Measurements from ENCODE around the gene ACOXL. TPM values are rescaled to one million over a fixed set of nuclear protein-coding genes. Genes with fewer than 3 reads are reported as not detected.

Gene ACOXL
- total RNA-seq, 1 experiment from 2014 or later = not detected

GRCh38 chr2:111030945-111031344 lies 298.6 kb downstream of the ACOXL start:
- Histone ChIP-seq H3K27ac (no peak overlapping the region), H3K9me3 (replicated peaks) (no peaks in the 10 kb centered on the region; the same call in 1 of the 2 replicates), H3K4me1 (no peaks in the 10 kb centered on the region), H3K27me3 (peaks cover 8% of the 10 kb centered on the region), H3K4me3 (no peak overlapping the region), H3K36me3 (no peaks in the 10 kb centered on the region)
- DNase-seq = no peak

- Histone ChIP-seq H3K36me3 (no peaks in the 10 kb centered on the region), H3K4me1 (no peaks in the 10 kb centered on the region), H3K4me3 (no peak overlapping the region), H3K27ac (no peak overlapping the region), H3K27me3 (peaks cover 8% of the 10 kb centered on the region), H3K9me3 (replicated peaks) (no peaks in the 10 kb centered on the region; the same call in 1 of the 2 replicates)
- DNase-seq = no peak
Observed at GRCh38 chr2:111031546-111032478, 299.4 kb downstream of the ACOXL start.

- H3K27ac ChIP-seq = no peak overlapping the region
- H3K4me3 ChIP-seq = no peak overlapping the region
- no peaks in the 10 kb centered on the region for H3K4me1 ChIP-seq
- H3K27me3 ChIP-seq = peaks cover 8% of the 10 kb centered on the region
- H3K36me3 ChIP-seq = no peaks in the 10 kb centered on the region
- no peak for DNase-seq
- no peaks in the 10 kb centered on the region; the same call in 1 of the 2 replicates for H3K9me3 ChIP-seq (replicated peaks)
Observed at GRCh38 chr2:111032721-111033429, 300.5 kb downstream of the ACOXL start.

- peaks cover 8% of the 10 kb centered on the region for H3K27me3 ChIP-seq
- H3K4me1 ChIP-seq = no peaks in the 10 kb centered on the region
- no peaks in the 10 kb centered on the region; the same call in 1 of the 2 replicates for H3K9me3 ChIP-seq (replicated peaks)
- H3K36me3 ChIP-seq = no peaks in the 10 kb centered on the region
- H3K27ac ChIP-seq = no peak overlapping the region
- no peak overlapping the region for H3K4me3 ChIP-seq
- DNase-seq = no peak
Observed at GRCh38 chr2:111034146-111034545, 301.8 kb downstream of the ACOXL start.

GRCh38 chr2:111034606-111035005 lies 302.2 kb downstream of the ACOXL start:
- no peaks in the 10 kb centered on the region; the same call in 1 of the 2 replicates for H3K9me3 ChIP-seq (replicated peaks)
- H3K36me3 ChIP-seq = no peaks in the 10 kb centered on the region
- H3K4me1 ChIP-seq = no peaks in the 10 kb centered on the region
- H3K4me3 ChIP-seq = no peak overlapping the region
- H3K27ac ChIP-seq = no peak overlapping the region
- no peak for DNase-seq
- peaks cover 8% of the 10 kb centered on the region for H3K27me3 ChIP-seq

- H3K9me3 ChIP-seq (replicated peaks) = no peaks in the 10 kb centered on the region; the same call in 1 of the 2 replicates
- H3K27ac ChIP-seq = no peak overlapping the region
- H3K4me1 ChIP-seq = no peaks in the 10 kb centered on the region
- no peak for DNase-seq
- H3K27me3 ChIP-seq = peaks cover 8% of the 10 kb centered on the region
- no peak overlapping the region for H3K4me3 ChIP-seq
- no peaks in the 10 kb centered on the region for H3K36me3 ChIP-seq
Observed at GRCh38 chr2:111035830-111036441, 303.6 kb downstream of the ACOXL start.

- no peak overlapping the region for H3K4me3 ChIP-seq
- H3K4me1 ChIP-seq = no peaks in the 10 kb centered on the region
- H3K9me3 ChIP-seq (replicated peaks) = no peaks in the 10 kb centered on the region; the same call in 1 of the 2 replicates
- no peaks in the 10 kb centered on the region for H3K36me3 ChIP-seq
- H3K27me3 ChIP-seq = peaks cover 9% of the 10 kb centered on the region
- DNase-seq = no peak
- no peak overlapping the region for H3K27ac ChIP-seq
Observed at GRCh38 chr2:111037128-111037527, 304.8 kb downstream of the ACOXL start.

GRCh38 chr2:111039628-111040383 lies 307.4 kb downstream of the ACOXL start:
- Histone ChIP-seq H3K4me1 (no peaks in the 10 kb centered on the region), H3K4me3 (no peak overlapping the region), H3K27ac (no peak overlapping the region), H3K27me3 (peaks cover 13% of the 10 kb centered on the region), H3K36me3 (no peaks in the 10 kb centered on the region), H3K9me3 (replicated peaks) (no peaks in the 10 kb centered on the region; the same call in 1 of the 2 replicates)
- peak in 1 of 2 experiments; percentile 11 for DNase-seq

GRCh38 chr2:111041398-111042202 lies 309.2 kb downstream of the ACOXL start:
- Histone ChIP-seq H3K27ac (no peak overlapping the region), H3K4me1 (no peaks in the 10 kb centered on the region), H3K9me3 (replicated peaks) (no peaks in the 10 kb centered on the region), H3K36me3 (no peaks in the 10 kb centered on the region), H3K27me3 (peaks cover 6% of the 10 kb centered on the region; the same call in 1 of the 2 replicates), H3K4me3 (no peak overlapping the region)
- DNase-seq = no peak

- Histone ChIP-seq H3K9me3 (replicated peaks) (no peaks in the 10 kb centered on the region), H3K27me3 (peaks cover 6% of the 10 kb centered on the region; the same call in 1 of the 2 replicates), H3K4me3 (no peak overlapping the region), H3K4me1 (no peaks in the 10 kb centered on the region), H3K36me3 (no peaks in the 10 kb centered on the region), H3K27ac (no peak overlapping the region)
- DNase-seq = no peak
Observed at GRCh38 chr2:111042261-111042660, 309.9 kb downstream of the ACOXL start.

GRCh38 chr2:111042772-111043771 lies 310.7 kb downstream of the ACOXL start:
- Histone ChIP-seq H3K4me1 (no peaks in the 10 kb centered on the region), H3K9me3 (replicated peaks) (no peaks in the 10 kb centered on the region), H3K27ac (no peak overlapping the region), H3K36me3 (no peaks in the 10 kb centered on the region), H3K27me3 (peaks cover 6% of the 10 kb centered on the region; the same call in 1 of the 2 replicates), H3K4me3 (no peak overlapping the region)
- DNase-seq = no peak

GRCh38 chr2:111044066-111044465 lies 311.7 kb downstream of the ACOXL start:
- Histone ChIP-seq H3K4me1 (no peaks in the 10 kb centered on the region), H3K4me3 (no peak overlapping the region), H3K36me3 (no peaks in the 10 kb centered on the region), H3K27me3 (peaks cover 6% of the 10 kb centered on the region; the same call in 1 of the 2 replicates), H3K27ac (no peak overlapping the region), H3K9me3 (replicated peaks) (no peaks in the 10 kb centered on the region)
- no peak for DNase-seq

All from SJCRH30 (cell line).